Neural cell (in vitro differentiated cells): Measurements from ENCODE around the gene CCDC77.

Source experiments
- EZH2 ChIP-seq: fragments of 200-600, 300-800 bp; shearing (Covaris generic), sonication (generic); IDR thresholded peaks from 2 replicates; pipeline ENCODE4 v1.6.1; 2014; ENCODE audit warnings: antibody characterized with exemption, low read length, borderline replicate concordance, mild to moderate bottlenecking; ENCODE audit not compliant: insufficient read depth, poor library complexity, severe bottlenecking
- MXI1 ChIP-seq: fragments of 450-650 bp; conservative IDR thresholded peaks from 2 replicates; pipeline ENCODE4 v1.6.1; 2014; ENCODE audit warnings: antibody characterized with exemption, mild to moderate bottlenecking; ENCODE audit not compliant: poor library complexity, severe bottlenecking
- SMC3 ChIP-seq: fragments of 450-650 bp; conservative IDR thresholded peaks from 2 replicates; pipeline ENCODE4 v1.6.1; 2014; ENCODE audit warnings: antibody characterized with exemption, mild to moderate bottlenecking, moderate library complexity; ENCODE audit not compliant: poor library complexity
- TF ChIP-seq, protein P1 (sequence below): fragments of 450-650 bp; IDR thresholded peaks from 2 replicates; pipeline ENCODE4 v1.5.1; 2014; ENCODE audit warnings: antibody characterized with exemption, mild to moderate bottlenecking, moderate library complexity; ENCODE audit not compliant: poor library complexity, severe bottlenecking
- TF ChIP-seq, protein P2 (sequence below): IDR thresholded peaks from 2 replicates; pipeline ENCODE4 v1.6.1; 2012; ENCODE audit warnings: borderline replicate concordance

DNA sequence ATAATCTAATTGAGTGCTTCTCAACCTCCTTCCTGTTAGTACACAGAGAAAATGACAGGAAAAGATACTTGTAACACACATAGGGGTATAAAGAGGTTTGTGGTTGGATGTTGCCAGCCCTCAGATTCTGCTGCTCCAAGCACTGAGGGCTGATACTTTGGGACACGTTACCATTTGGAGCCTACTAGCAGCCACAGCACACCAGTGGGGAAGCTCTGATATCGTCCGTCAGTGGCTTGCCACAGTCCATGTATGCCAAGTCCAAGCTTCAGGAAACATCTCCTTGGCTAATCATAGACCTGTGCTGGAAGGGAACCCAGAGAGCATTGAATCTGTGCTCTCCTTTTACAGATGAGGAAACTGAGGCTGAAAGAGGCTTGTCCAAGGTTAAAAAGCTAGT, 80.6 kb downstream of the CCDC77 start:
- TF ChIP-seq, protein P1, sequence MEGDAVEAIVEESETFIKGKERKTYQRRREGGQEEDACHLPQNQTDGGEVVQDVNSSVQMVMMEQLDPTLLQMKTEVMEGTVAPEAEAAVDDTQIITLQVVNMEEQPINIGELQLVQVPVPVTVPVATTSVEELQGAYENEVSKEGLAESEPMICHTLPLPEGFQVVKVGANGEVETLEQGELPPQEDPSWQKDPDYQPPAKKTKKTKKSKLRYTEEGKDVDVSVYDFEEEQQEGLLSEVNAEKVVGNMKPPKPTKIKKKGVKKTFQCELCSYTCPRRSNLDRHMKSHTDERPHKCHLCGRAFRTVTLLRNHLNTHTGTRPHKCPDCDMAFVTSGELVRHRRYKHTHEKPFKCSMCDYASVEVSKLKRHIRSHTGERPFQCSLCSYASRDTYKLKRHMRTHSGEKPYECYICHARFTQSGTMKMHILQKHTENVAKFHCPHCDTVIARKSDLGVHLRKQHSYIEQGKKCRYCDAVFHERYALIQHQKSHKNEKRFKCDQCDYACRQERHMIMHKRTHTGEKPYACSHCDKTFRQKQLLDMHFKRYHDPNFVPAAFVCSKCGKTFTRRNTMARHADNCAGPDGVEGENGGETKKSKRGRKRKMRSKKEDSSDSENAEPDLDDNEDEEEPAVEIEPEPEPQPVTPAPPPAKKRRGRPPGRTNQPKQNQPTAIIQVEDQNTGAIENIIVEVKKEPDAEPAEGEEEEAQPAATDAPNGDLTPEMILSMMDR: no peak
- TF ChIP-seq, protein P2, sequence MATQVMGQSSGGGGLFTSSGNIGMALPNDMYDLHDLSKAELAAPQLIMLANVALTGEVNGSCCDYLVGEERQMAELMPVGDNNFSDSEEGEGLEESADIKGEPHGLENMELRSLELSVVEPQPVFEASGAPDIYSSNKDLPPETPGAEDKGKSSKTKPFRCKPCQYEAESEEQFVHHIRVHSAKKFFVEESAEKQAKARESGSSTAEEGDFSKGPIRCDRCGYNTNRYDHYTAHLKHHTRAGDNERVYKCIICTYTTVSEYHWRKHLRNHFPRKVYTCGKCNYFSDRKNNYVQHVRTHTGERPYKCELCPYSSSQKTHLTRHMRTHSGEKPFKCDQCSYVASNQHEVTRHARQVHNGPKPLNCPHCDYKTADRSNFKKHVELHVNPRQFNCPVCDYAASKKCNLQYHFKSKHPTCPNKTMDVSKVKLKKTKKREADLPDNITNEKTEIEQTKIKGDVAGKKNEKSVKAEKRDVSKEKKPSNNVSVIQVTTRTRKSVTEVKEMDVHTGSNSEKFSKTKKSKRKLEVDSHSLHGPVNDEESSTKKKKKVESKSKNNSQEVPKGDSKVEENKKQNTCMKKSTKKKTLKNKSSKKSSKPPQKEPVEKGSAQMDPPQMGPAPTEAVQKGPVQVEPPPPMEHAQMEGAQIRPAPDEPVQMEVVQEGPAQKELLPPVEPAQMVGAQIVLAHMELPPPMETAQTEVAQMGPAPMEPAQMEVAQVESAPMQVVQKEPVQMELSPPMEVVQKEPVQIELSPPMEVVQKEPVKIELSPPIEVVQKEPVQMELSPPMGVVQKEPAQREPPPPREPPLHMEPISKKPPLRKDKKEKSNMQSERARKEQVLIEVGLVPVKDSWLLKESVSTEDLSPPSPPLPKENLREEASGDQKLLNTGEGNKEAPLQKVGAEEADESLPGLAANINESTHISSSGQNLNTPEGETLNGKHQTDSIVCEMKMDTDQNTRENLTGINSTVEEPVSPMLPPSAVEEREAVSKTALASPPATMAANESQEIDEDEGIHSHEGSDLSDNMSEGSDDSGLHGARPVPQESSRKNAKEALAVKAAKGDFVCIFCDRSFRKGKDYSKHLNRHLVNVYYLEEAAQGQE: no peak
- TF ChIP-seq SMC3: no peak
- no peak for TF ChIP-seq EZH2
- no peak for TF ChIP-seq MXI1
